Measurements from ENCODE around the gene RPL35.

DNA sequence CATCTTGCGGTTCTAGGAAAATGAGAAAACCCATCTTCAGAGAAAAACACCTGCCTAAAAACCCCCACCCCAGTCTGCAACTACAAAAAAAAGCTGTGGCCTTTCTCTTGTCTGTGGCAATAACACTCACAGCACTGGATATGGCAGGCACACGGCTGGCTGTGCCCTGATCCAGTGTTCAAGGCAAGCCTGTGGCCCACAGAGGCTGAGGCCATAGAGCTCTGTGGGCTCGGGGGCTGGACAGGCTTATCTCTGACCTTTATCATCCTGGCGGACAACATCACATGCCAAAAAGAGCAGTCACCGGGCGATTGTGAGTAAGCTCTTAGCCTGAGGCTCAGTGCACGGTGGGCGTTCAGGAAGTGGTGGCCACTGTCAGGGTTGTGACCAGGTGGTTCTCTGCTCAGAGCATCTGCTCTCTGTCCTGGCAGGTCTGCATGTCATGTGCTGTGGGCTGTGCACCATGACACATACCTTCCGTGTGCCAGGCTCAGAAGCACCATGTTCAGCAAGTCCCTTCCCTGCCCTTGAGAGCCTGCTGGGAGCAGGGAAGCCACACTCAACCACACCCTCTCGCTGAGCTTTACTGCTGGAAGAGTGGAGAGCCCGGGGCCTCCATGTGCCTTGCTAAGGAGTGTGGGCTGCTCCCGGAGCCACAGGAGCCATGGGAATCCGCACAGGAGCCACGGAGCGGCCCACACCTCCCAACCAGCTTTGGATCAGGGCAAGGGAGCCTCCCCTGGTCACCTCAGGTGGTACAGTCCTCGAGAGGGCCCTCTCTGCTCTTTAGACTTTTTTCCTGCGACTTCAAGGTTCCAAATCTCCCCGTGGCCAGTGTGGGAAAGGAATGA lies 43.1 kb downstream of the RPL35 start:
- no peak for TF ChIP-seq POLR2A (IDR thresholded peaks at IDR 0.05)
- TF ChIP-seq, protein P1, sequence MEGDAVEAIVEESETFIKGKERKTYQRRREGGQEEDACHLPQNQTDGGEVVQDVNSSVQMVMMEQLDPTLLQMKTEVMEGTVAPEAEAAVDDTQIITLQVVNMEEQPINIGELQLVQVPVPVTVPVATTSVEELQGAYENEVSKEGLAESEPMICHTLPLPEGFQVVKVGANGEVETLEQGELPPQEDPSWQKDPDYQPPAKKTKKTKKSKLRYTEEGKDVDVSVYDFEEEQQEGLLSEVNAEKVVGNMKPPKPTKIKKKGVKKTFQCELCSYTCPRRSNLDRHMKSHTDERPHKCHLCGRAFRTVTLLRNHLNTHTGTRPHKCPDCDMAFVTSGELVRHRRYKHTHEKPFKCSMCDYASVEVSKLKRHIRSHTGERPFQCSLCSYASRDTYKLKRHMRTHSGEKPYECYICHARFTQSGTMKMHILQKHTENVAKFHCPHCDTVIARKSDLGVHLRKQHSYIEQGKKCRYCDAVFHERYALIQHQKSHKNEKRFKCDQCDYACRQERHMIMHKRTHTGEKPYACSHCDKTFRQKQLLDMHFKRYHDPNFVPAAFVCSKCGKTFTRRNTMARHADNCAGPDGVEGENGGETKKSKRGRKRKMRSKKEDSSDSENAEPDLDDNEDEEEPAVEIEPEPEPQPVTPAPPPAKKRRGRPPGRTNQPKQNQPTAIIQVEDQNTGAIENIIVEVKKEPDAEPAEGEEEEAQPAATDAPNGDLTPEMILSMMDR (IDR thresholded peaks at IDR 0.05), result no peak

Data from lower leg skin (tissue), 3 donors.